ENCODE data around the gene C17orf78. TPM values are rescaled to one million over a fixed set of nuclear protein-coding genes. Genes with fewer than 3 reads are reported as not detected.

C17orf78 gene
- total RNA-seq: not detected in 2 replicates

DNA sequence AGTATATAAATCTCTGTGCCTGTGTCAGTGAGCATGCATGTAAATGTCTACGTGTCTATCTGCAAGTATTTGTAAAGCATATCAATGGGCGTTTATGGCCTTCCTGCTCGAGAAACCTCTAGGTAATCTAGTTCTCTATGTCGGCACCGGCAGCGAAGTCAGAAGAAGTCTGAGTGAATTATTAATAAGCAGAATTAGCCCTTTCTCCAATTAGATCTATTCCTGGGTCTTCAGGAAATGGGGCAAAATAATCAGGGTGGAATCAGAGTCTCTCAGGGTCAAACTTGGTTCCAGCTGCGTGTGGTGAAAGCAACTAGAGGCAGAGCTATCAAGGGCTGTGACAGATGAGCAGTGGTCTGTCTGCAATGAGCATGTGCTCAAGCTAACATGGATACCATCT, at the start of gene C17orf78:
Gene C17orf78 (plus strand): TSS at position 280 of the 400 bp plus-strand sequence. CDS start 108 bp downstream, at position 388.

GRCh38 chr17:37406635-37407461, 31.1 kb downstream of the C17orf78 start, which contains the start of the genes ACACA and TADA2A:
Gene ACACA, minus strand, starts transcription at chr17:37406836. Its CDS starts 537 bp downstream, at chr17:37406299.
Gene TADA2A, plus strand, starts transcription at chr17:37406886. Its CDS starts 4,480 bp downstream, at chr17:37411366.

Other genes starting within 250 kb of the C17orf78 start
- 44.7 and 55.6 TPM in 2 replicates for gene ACACA, start 30.9 kb downstream of the C17orf78 start, total RNA-seq
- gene TADA2A, start 30.9 kb downstream of the C17orf78 start, total RNA-seq: 16.7 and 21.9 TPM in 2 replicates
- gene DUSP14, start 113.9 kb downstream of the C17orf78 start, total RNA-seq: 26.1 and 53.2 TPM in 2 replicates
- 19.9 and 23.2 TPM in 2 replicates for gene SYNRG, start 233.4 kb downstream of the C17orf78 start, total RNA-seq